ENCODE measurements around the gene PPP1R3D. TPM values are rescaled to one million over a fixed set of nuclear protein-coding genes. Genes with fewer than 3 reads are reported as not detected.

Gene PPP1R3D
- total and polyA plus RNA-seq, 2 donors from 2014 or later: 4.2 to 7.6 TPM

DNA sequence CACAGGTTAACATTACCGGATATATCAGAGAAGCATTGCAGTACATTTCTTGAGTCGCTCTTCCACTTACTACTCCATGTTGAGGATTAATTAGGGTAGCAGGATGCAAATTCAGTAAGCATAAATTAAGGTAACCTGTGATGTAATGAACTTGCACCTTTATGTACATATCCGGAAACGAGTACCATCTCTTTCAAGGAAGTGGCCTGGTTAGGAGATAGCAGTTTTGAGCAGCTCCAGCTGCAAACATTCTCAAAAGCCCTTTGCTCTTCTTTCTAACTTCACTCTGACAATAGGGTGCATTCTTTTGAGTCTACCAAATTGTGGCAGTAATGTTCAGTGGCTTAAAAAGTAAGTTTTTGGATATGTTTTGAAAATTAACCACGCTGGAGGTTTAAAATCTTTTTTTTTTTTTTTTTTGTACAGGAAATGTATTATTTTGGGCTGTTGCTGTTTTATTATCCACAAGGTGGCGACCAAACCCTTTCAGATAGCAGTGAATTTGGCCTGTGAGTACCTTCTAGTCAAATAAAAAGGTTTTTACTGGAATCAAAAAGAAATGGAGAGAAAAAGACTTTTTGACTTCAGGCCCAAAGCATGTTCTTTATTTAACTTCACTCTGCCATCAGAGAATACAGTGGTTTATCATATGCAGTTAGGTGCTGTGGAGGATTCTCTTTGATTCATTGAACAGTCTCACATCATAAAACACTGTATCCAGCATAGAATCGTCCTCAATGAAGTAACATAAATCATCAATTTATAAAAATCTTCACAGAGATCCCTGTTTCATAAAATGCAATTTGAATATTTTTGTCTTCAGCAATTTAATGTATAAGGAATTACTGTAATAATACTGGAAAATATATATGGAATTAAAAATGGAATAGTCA, 9.0 kb upstream of the PPP1R3D start:
- Histone ChIP-seq H3K27ac (ENCODE audit: low read depth in 2 of 2, low read length in 2 of 2) (no peak overlapping the region), H3K4me3 (ENCODE audit: low read length in 3 of 3) (no peak overlapping the region), H3K36me3 (ENCODE audit: control insufficient read depth in 2 of 3, insufficient read depth in 3 of 3, low read length in 3 of 3) (peaks cover 0 to 12% (median 4%) of the 10 kb centered on the region in 3 donors), H3K9me3 (ENCODE audit: control insufficient read depth in 2 of 3, insufficient read depth in 1 of 3, low read length in 3 of 3) (no peaks in the 10 kb centered on the region), H3K9ac (ENCODE audit: low read length in 3 of 3) (no peak overlapping the region), H3K27me3 (ENCODE audit: control insufficient read depth, insufficient read depth, low read length) (no peaks in the 10 kb centered on the region), H3K4me1 (ENCODE audit: control insufficient read depth in 2 of 3, insufficient read depth in 2 of 3, low read depth in 1 of 3, low read length in 3 of 3) (peaks cover 0 to 3% (median 0%) of the 10 kb centered on the region in 3 donors)
- DNase-seq (peak in 3 of 5 donors; percentile 43 to 87 (median 70)), FAIRE-seq (peak; percentile 37)
- TF ChIP-seq, protein P1, sequence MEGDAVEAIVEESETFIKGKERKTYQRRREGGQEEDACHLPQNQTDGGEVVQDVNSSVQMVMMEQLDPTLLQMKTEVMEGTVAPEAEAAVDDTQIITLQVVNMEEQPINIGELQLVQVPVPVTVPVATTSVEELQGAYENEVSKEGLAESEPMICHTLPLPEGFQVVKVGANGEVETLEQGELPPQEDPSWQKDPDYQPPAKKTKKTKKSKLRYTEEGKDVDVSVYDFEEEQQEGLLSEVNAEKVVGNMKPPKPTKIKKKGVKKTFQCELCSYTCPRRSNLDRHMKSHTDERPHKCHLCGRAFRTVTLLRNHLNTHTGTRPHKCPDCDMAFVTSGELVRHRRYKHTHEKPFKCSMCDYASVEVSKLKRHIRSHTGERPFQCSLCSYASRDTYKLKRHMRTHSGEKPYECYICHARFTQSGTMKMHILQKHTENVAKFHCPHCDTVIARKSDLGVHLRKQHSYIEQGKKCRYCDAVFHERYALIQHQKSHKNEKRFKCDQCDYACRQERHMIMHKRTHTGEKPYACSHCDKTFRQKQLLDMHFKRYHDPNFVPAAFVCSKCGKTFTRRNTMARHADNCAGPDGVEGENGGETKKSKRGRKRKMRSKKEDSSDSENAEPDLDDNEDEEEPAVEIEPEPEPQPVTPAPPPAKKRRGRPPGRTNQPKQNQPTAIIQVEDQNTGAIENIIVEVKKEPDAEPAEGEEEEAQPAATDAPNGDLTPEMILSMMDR (IDR thresholded peaks at IDR 0.05; ENCODE audit: borderline replicate concordance, extremely low read depth, insufficient read depth): peak; percentile 57
- intact Hi-C loops (cut with DNase I): no loop called here

DNA sequence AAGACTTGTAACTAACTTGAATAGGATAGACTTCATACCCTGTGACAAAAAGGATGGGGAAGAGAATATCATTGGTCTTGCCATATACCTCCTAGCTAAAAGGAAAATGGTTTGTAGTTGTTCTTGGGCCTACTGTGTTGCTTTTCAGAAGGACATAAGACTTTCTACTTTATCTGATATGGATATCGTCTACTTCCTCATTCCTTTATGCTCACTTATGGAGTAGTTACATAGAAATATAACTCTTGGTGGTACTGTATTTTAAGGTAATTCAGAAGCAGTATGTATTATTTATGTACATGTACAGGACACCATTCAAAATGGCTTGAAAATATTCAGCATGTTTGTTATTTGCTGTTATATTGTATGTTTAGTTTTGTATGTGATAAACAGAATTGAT, 8.1 kb upstream of the PPP1R3D start:
- TF ChIP-seq, protein P1 (IDR thresholded peaks at IDR 0.05; ENCODE audit: borderline replicate concordance, extremely low read depth, insufficient read depth): no peak
- intact Hi-C loops (cut with DNase I): no loop called here
- H3K9me3 ChIP-seq (ENCODE audit: control insufficient read depth in 2 of 3, insufficient read depth in 1 of 3, low read length in 3 of 3): no peaks in the 10 kb centered on the region
- H3K9ac ChIP-seq (ENCODE audit: low read length in 3 of 3): peak overlapping the region in 1 of 3 donors; percentile 16
- H3K36me3 ChIP-seq (ENCODE audit: control insufficient read depth in 2 of 3, insufficient read depth in 3 of 3, low read length in 3 of 3): peaks cover 0 to 19% (median 4%) of the 10 kb centered on the region in 3 donors
- no peak for FAIRE-seq
- no peaks in the 10 kb centered on the region for H3K27me3 ChIP-seq (ENCODE audit: control insufficient read depth, insufficient read depth, low read length)
- peaks cover 0 to 3% (median 0%) of the 10 kb centered on the region in 3 donors for H3K4me1 ChIP-seq (ENCODE audit: control insufficient read depth in 2 of 3, insufficient read depth in 2 of 3, low read depth in 1 of 3, low read length in 3 of 3)
- no peak overlapping the region for H3K4me3 ChIP-seq (ENCODE audit: low read length in 3 of 3)
- no peak for DNase-seq
- H3K27ac ChIP-seq (ENCODE audit: low read depth in 2 of 2, low read length in 2 of 2): no peak overlapping the region

DNA sequence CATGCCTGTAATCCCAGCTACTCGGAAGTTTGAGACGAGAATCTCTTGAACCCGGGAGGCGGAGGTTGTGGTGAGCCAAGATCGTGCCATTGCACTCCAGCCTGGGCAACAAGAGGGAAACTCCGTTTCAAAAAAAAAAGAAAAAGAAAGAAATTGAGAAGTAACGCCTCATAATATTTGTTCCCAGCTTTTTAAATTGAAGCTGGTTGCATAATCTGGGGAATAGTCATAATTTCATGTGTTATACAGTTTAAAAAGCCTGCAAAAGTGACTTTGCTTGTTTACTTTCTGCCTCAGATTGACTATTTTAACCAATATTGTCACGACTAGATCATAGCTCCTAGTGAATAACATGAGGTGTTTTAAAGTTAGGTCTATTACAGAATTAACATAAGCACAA, 7.3 kb upstream of the PPP1R3D start:
- intact Hi-C loops (cut with DNase I): no loop called here

More for the DNA sequence above, 7.3 kb upstream of the PPP1R3D start:
- no peak for FAIRE-seq
- DNase-seq: no peak
- Histone ChIP-seq H3K27ac (ENCODE audit: low read depth in 2 of 2, low read length in 2 of 2) (no peak overlapping the region), H3K36me3 (ENCODE audit: control insufficient read depth in 2 of 3, insufficient read depth in 3 of 3, low read length in 3 of 3) (peaks cover 0 to 26% (median 4%) of the 10 kb centered on the region in 3 donors), H3K4me3 (ENCODE audit: low read length in 3 of 3) (no peak overlapping the region), H3K4me1 (ENCODE audit: control insufficient read depth in 2 of 3, insufficient read depth in 2 of 3, low read depth in 1 of 3, low read length in 3 of 3) (peaks cover 0 to 3% (median 0%) of the 10 kb centered on the region in 3 donors), H3K27me3 (ENCODE audit: control insufficient read depth, insufficient read depth, low read length) (no peaks in the 10 kb centered on the region), H3K9ac (ENCODE audit: low read length in 3 of 3) (no peak overlapping the region), H3K9me3 (ENCODE audit: control insufficient read depth in 2 of 3, insufficient read depth in 1 of 3, low read length in 3 of 3) (no peaks in the 10 kb centered on the region)
- TF ChIP-seq, protein P1 (IDR thresholded peaks at IDR 0.05; ENCODE audit: borderline replicate concordance, extremely low read depth, insufficient read depth): no peak
